Activated CD4-positive, alpha-beta T cell treated with anti-CD3 and anti-CD28 coated beads, Interleukin-2, amount 50 U/mL, for 48 hours (primary cell): ENCODE data around the gene OR51B2.

Source experiments
- DNase-seq, 2 experiments: peaks; one replicate each; pipeline ENCODE4 v3.0.0-alpha.2; 2020

The OR51B2 gene

GRCh38 chr11:5281596-5281995, 42.5 kb downstream of the OR51B2 start:
- DNase-seq, result no peak

GRCh38 chr11:5280582-5281102, 43.5 kb downstream of the OR51B2 start:
- peak; percentile 2 to 13 for DNase-seq

DNA sequence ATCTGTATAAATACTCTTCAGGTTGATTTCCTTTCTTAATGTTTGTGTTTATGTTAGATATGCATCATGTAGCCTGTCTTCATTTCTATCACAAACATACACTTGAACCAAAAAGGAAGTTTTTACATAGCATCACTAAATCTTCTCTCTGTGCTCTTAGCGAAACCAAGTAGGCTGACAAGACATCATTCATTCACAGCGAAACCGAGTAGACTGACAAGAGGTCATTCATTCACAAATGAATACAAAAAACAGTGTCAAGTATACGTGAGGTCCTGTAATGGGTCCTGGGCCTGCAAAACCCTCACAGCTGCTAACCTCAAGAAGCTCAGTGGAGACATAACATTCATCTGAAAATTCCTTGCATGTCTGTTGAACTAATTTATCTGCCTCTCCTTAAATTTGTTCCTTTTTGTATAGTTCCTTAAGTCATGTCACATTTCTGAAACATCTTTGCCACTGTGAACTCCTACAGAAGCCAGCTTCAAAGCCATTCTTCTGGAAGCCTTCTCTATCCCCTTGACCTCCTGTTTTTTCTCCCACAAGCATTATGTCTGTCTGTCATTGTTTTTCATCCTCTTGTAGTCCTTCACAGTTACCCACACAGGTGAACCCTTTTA, 44.5 kb downstream of the OR51B2 start:
- no peak for DNase-seq

- no peak for DNase-seq
Measured at GRCh38 chr11:5277807-5278382, 46.2 kb downstream of the OR51B2 start.

GRCh38 chr11:5276697-5277096, 47.4 kb downstream of the OR51B2 start:
- DNase-seq, result no peak

GRCh38 chr11:5275369-5276110, 48.6 kb downstream of the OR51B2 start:
- DNase-seq, result no peak

DNA sequence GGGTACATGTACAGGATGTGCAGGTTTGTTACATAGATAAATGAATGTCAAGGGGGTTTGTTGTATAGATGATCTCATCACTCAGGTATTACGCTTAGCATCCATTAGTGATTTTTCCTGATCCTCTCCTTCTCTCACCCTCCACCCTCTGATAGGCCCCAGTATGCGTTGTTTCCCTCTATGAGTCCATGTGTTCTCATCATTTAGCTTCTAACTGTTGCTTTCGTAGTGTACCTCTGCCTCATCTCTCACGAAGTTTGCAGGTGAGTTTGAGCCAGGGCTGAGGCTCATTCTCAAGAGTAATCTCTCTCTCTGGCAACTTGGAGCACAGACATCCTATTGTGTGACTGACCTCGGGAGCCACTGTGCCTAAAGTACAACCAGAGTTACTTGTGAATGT, 49.7 kb downstream of the OR51B2 start:
- DNase-seq, result no peak
